ENCODE measurements around the gene MTIF2. TPM values are rescaled to one million over a fixed set of nuclear protein-coding genes. Genes with fewer than 3 reads are reported as not detected.

The MTIF2 gene
- total RNA-seq, 2 experiments from 2014 or later = 13.0 to 15.6 TPM

GRCh38 chr2:55204950-55205349, 64.1 kb downstream of the MTIF2 start:
- peaks cover 27% of the 10 kb centered on the region for H3K9me3 Mint-ChIP-seq
- no peak for ATAC-seq (ENCODE audit: poor library complexity)
- H3K4me3 Mint-ChIP-seq = no peak overlapping the region
- H3K36me3 Mint-ChIP-seq (ENCODE audit: low read depth) = peaks cover 36% of the 10 kb centered on the region
- no peaks in the 10 kb centered on the region for H3K27me3 Mint-ChIP-seq
- Histone ChIP-seq H3K27me3 (ENCODE audit: control insufficient read depth in 1 of 2, insufficient read depth in 2 of 2, low read length in 2 of 2) (no peaks in the 10 kb centered on the region), H3K9me3 (ENCODE audit: control insufficient read depth in 1 of 2, insufficient read depth in 1 of 2, low read length in 2 of 2) (peaks cover 3 to 4% of the 10 kb centered on the region in 2 experiments), H3K27ac (ENCODE audit: low read depth in 1 of 2, low read length in 2 of 2) (no peak overlapping the region), H3K4me3 (ENCODE audit: low read length) (no peak overlapping the region), H3K36me3 (ENCODE audit: insufficient read depth, low read length) (no peaks in the 10 kb centered on the region), H3K4me1 (ENCODE audit: insufficient read depth, low read length) (no peaks in the 10 kb centered on the region)
- ChIA-PET POLR2A (no interaction called here), CTCF (no interaction called here)
- no peak for TF ChIP-seq CTCF (IDR thresholded peaks at IDR 0.05)
- DNase-seq = no peak
- intact Hi-C loops (cut with DNase I, micrococcal nuclease) = no loop called here
- H3K27ac Mint-ChIP-seq = no peak overlapping the region
- no peaks in the 10 kb centered on the region for H3K4me1 Mint-ChIP-seq (ENCODE audit: low read depth)

- Histone ChIP-seq H3K27me3 (ENCODE audit: control insufficient read depth in 1 of 2, insufficient read depth in 2 of 2, low read length in 2 of 2) (no peaks in the 10 kb centered on the region), H3K36me3 (ENCODE audit: insufficient read depth, low read length) (no peaks in the 10 kb centered on the region), H3K9me3 (ENCODE audit: control insufficient read depth in 1 of 2, insufficient read depth in 1 of 2, low read length in 2 of 2) (peaks cover 3 to 8% of the 10 kb centered on the region in 2 experiments), H3K4me3 (ENCODE audit: low read length) (no peak overlapping the region), H3K4me1 (ENCODE audit: insufficient read depth, low read length) (no peaks in the 10 kb centered on the region), H3K27ac (ENCODE audit: low read depth in 1 of 2, low read length in 2 of 2) (no peak overlapping the region)
- Mint-ChIP-seq H3K27ac (no peak overlapping the region), H3K36me3 (ENCODE audit: low read depth) (peaks cover 41% of the 10 kb centered on the region), H3K27me3 (no peaks in the 10 kb centered on the region), H3K4me1 (ENCODE audit: low read depth) (no peaks in the 10 kb centered on the region), H3K4me3 (no peak overlapping the region), H3K9me3 (peaks cover 30% of the 10 kb centered on the region)
- TF ChIP-seq CTCF (IDR thresholded peaks at IDR 0.05) = no peak
- ChIA-PET CTCF (no interaction called here), POLR2A (no interaction called here)
- DNase-seq = no peak
- intact Hi-C loops (cut with DNase I, micrococcal nuclease) = no loop called here
- no peak for ATAC-seq (ENCODE audit: poor library complexity)
These were observed 64.5 kb downstream of the MTIF2 start for GRCh38 chr2:55204536-55204935.

GRCh38 chr2:55200416-55200815, 68.6 kb downstream of the MTIF2 start:
- no peaks in the 10 kb centered on the region for H3K27me3 Mint-ChIP-seq
- intact Hi-C loops (cut with DNase I, micrococcal nuclease) = no loop called here
- peaks cover 31% of the 10 kb centered on the region for H3K9me3 Mint-ChIP-seq
- no peak overlapping the region for H3K4me3 Mint-ChIP-seq
- TF ChIP-seq CTCF (IDR thresholded peaks at IDR 0.05) = no peak
- Histone ChIP-seq H3K4me1 (ENCODE audit: insufficient read depth, low read length) (no peaks in the 10 kb centered on the region), H3K36me3 (ENCODE audit: insufficient read depth, low read length) (no peaks in the 10 kb centered on the region), H3K4me3 (ENCODE audit: low read length) (no peak overlapping the region), H3K27ac (ENCODE audit: low read depth in 1 of 2, low read length in 2 of 2) (no peak overlapping the region), H3K27me3 (ENCODE audit: control insufficient read depth in 1 of 2, insufficient read depth in 2 of 2, low read length in 2 of 2) (no peaks in the 10 kb centered on the region), H3K9me3 (ENCODE audit: control insufficient read depth in 1 of 2, insufficient read depth in 1 of 2, low read length in 2 of 2) (peaks cover 3 to 8% of the 10 kb centered on the region in 2 experiments)
- H3K27ac Mint-ChIP-seq = no peak overlapping the region
- no peaks in the 10 kb centered on the region for H3K4me1 Mint-ChIP-seq (ENCODE audit: low read depth)
- DNase-seq (no peak), ATAC-seq (ENCODE audit: poor library complexity) (no peak)
- peaks cover 69% of the 10 kb centered on the region for H3K36me3 Mint-ChIP-seq (ENCODE audit: low read depth)
- POLR2A ChIA-PET = no interaction called here
- CTCF ChIA-PET = no interaction called here

All from CD4-positive, alpha-beta T cell (primary cell).